OCI-LY7 (cell line): ENCODE measurements around the gene CAPN5. TPM values are rescaled to one million over a fixed set of nuclear protein-coding genes. Genes with fewer than 3 reads are reported as not detected.

Source experiments
- BruUV-seq: library from RNA; stranded (reverse); fragments of 400-500 nt; replicated peaks from 2 replicates; lab custom pipeline; 2021; lab: Mats Ljungman, UMichigan
- CTCF ChIA-PET: fragments of 300-600 bp; sonication (Branson Sonifier 250); formaldehyde crosslinking; loops from one replicate; lab custom pipeline; 2022; ENCODE audit warnings: antibody characterized with exemption; ENCODE audit not compliant: unreplicated experiment; lab: Charles Lee
- POLR2A ChIA-PET: fragments of 300-600 bp; sonication (Branson Sonifier 250); formaldehyde crosslinking; loops from one replicate; lab custom pipeline; 2022; ENCODE audit warnings: antibody characterized with exemption; lab: Charles Lee
- DNase-seq: peaks from one replicate; pipeline ENCODE4 v3.0.0-alpha.2; 2015; ENCODE audit warnings: low spot score
- H2AFZ ChIP-seq: fragments of 200-600 bp; sonication (generic), shearing (Covaris generic); 2 replicates; pipeline ENCODE4 v1.6.1; 2014; ENCODE audit warnings: mild to moderate bottlenecking, antibody characterized with exemption, low read length, moderate library complexity
- H3K27ac ChIP-seq: fragments of 200-600 bp; sonication (generic); 2 replicates; pipeline ENCODE4 v1.5.1; 2014; ENCODE audit warnings: mixed run types, low read depth, mild to moderate bottlenecking, moderate library complexity, low read length, inconsistent platforms; ENCODE audit not compliant: poor library complexity, severe bottlenecking
- H3K36me3 ChIP-seq: fragments of 200-600 bp; sonication (generic); 2 replicates; pipeline ENCODE4 v1.6.1; 2014; ENCODE audit warnings: mild to moderate bottlenecking, antibody characterized with exemption, low read length, moderate library complexity, mixed read lengths; ENCODE audit not compliant: insufficient read depth
- H3K4me1 ChIP-seq: fragments of 200-600 bp; sonication (generic); 2 replicates; pipeline ENCODE4 v1.5.1; 2014; ENCODE audit warnings: mild to moderate bottlenecking, low read length; ENCODE audit not compliant: insufficient read depth, poor library complexity, severe bottlenecking
- H3K4me2 ChIP-seq: fragments of 200-600 bp; sonication (generic); 2 replicates; pipeline ENCODE4 v1.6.1; 2014; ENCODE audit warnings: mild to moderate bottlenecking, low read length
- H3K4me3 ChIP-seq: fragments of 200-600 bp; sonication (generic); 2 replicates; pipeline ENCODE4 v1.5.1; 2014; ENCODE audit warnings: mild to moderate bottlenecking, low read depth, low read length; ENCODE audit not compliant: poor library complexity, severe bottlenecking
- H3K79me2 ChIP-seq: fragments of 200-600 bp; sonication (generic); 2 replicates; pipeline ENCODE4 v1.6.1; 2016; ENCODE audit warnings: low read depth, mild to moderate bottlenecking, low read length, moderate library complexity, mixed read lengths; ENCODE audit not compliant: insufficient read depth
- H3K9me2 ChIP-seq: fragments of 200-600 bp; sonication (generic); 2 replicates; pipeline ENCODE4 v1.6.1; 2016; ENCODE audit warnings: mild to moderate bottlenecking, low read length, mixed read lengths; ENCODE audit not compliant: insufficient read depth
- H3K9me3 ChIP-seq: fragments of 200-600 bp; sonication (generic); 2 replicates; pipeline ENCODE4 v1.6.1; 2014; ENCODE audit warnings: mild to moderate bottlenecking, mixed run types, low read length, mixed read lengths
- H4K20me1 ChIP-seq: fragments of 200-600 bp; sonication (generic); 2 replicates; pipeline ENCODE4 v1.6.1; 2014; ENCODE audit warnings: mild to moderate bottlenecking, antibody characterized with exemption, low read length, moderate library complexity, mixed read lengths; ENCODE audit not compliant: insufficient read depth
- CTCF ChIP-seq: fragments of 200-600 bp; sonication (generic); conservative IDR thresholded peaks from 2 replicates; pipeline ENCODE4 v1.5.1; 2014; ENCODE audit warnings: mild to moderate bottlenecking, antibody characterized with exemption, low read length, moderate library complexity, mixed read lengths
- EZH2phosphoT487 ChIP-seq: fragments of 200-600 bp; sonication (generic); IDR thresholded peaks from 2 replicates; pipeline ENCODE4 v1.6.1; 2018; ENCODE audit warnings: low read depth, borderline replicate concordance, mild to moderate bottlenecking, mixed run types, antibody characterized with exemption, low read length, moderate library complexity, mixed read lengths
- intact Hi-C: fragments of 100-400 bp; cut with micrococcal nuclease; formaldehyde crosslinking; loops from one replicate; pipeline ENCODE4 v1.10.0; 2022; ENCODE audit not compliant: unreplicated experiment
- total RNA-seq, 2 experiments: library from RNA; depleted of rRNA in 1 of 2; stranded (reverse); fragments of >200 nt in 1 of 2; shearing (Covaris generic) in 1 of 2; gene quantifications; 2 replicates each; pipeline ENCODE4 v1.2.3, GENCODE V29; 2014 to 2022

The CAPN5 gene
- total RNA-seq, 2 experiments from 2014 or later, result 1.4 to 1.5 TPM

- Histone ChIP-seq H3K9me2 (no peaks in the 10 kb centered on the region), H3K79me2 (no peaks in the 10 kb centered on the region), H2AFZ (no peak overlapping the region), H4K20me1 (no peaks in the 10 kb centered on the region), H3K4me1 (no peaks in the 10 kb centered on the region), H3K36me3 (no peaks in the 10 kb centered on the region), H3K27ac (no peak overlapping the region), H3K4me2 (no peak overlapping the region), H3K9me3 (no peaks in the 10 kb centered on the region), H3K4me3 (no peak overlapping the region)
- DNase-seq, result no peak
- TF ChIP-seq CTCF, result no peak
- no peak for TF ChIP-seq EZH2phosphoT487
- ChIA-PET CTCF (no interaction called here), POLR2A (interaction anchor here (0.5 kb wide), 1 partner anchor 256 kb away, joined by 5 read pairs; no protein-coding TSS in a partner anchor)
- intact Hi-C loops, result no loop called here
- no TSS peak for BruUV-seq
These were observed 10.9 kb upstream of the CAPN5 start for GRCh38 chr11:77055913-77056312.

GRCh38 chr11:77056814-77057402, 9.9 kb upstream of the CAPN5 start:
- no peak for DNase-seq
- TF ChIP-seq EZH2phosphoT487 (no peak), CTCF (no peak)
- Histone ChIP-seq H3K36me3 (no peaks in the 10 kb centered on the region), H3K4me3 (no peak overlapping the region), H3K79me2 (no peaks in the 10 kb centered on the region), H3K9me2 (no peaks in the 10 kb centered on the region), H3K4me1 (no peaks in the 10 kb centered on the region), H3K27ac (no peak overlapping the region), H3K4me2 (no peak overlapping the region), H2AFZ (no peak overlapping the region), H3K9me3 (no peaks in the 10 kb centered on the region), H4K20me1 (no peaks in the 10 kb centered on the region)
- ChIA-PET CTCF (no interaction called here), POLR2A (no interaction called here)
- no TSS peak for BruUV-seq
- intact Hi-C loops, result no loop called here

GRCh38 chr11:77057938-77058474, 8.8 kb upstream of the CAPN5 start:
- Histone ChIP-seq H3K9me2 (no peaks in the 10 kb centered on the region), H3K79me2 (no peaks in the 10 kb centered on the region), H3K4me2 (no peak overlapping the region), H3K36me3 (no peaks in the 10 kb centered on the region), H4K20me1 (no peaks in the 10 kb centered on the region), H3K4me3 (no peak overlapping the region), H2AFZ (no peak overlapping the region), H3K9me3 (no peaks in the 10 kb centered on the region), H3K4me1 (no peaks in the 10 kb centered on the region), H3K27ac (no peak overlapping the region)
- intact Hi-C loops, result no loop called here
- no TSS peak for BruUV-seq
- TF ChIP-seq CTCF (no peak), EZH2phosphoT487 (no peak)
- POLR2A ChIA-PET, result no interaction called here
- CTCF ChIA-PET, result no interaction called here
- no peak for DNase-seq
